H1 (cell line): ENCODE results near the gene LAX1.

ENCODE experiments used
- CHD2 ChIP-seq: IDR thresholded peaks from 2 replicates; pipeline ENCODE4 v1.6.1; 2012; ENCODE audit warnings: low read length, improper control_type of control experiment
- CTBP2 ChIP-seq: IDR thresholded peaks from 2 replicates; pipeline ENCODE4 v1.7.0; 2011; ENCODE audit warnings: borderline replicate concordance, mild to moderate bottlenecking, moderate library complexity, mixed read lengths, low read length; ENCODE audit not compliant: insufficient read depth, insufficient read length
- POLR2A ChIP-seq, 2 experiments: IDR thresholded peaks; 1 replicate in 1 of 2; 2 replicates in 1 of 2; pipeline ENCODE4 v1.6.1; 2011; ENCODE audit warnings: low read depth in 2 of 2, low read length in 2 of 2, mild to moderate bottlenecking in 2 of 2; ENCODE audit errors: control extremely low read depth in 1 of 2
- TCF12 ChIP-seq: IDR thresholded peaks from 2 replicates; pipeline ENCODE4 v1.6.1; 2011; ENCODE audit warnings: low read depth, mild to moderate bottlenecking, low read length
- TF ChIP-seq, protein P1 (sequence below), 3 experiments: IDR thresholded peaks; 1 replicate in 2 of 3; 2 replicates in 1 of 3; pipeline versions ENCODE4 v1.5.1 to v1.6.1; 2011; ENCODE audit warnings: low read length in 3 of 3, mild to moderate bottlenecking in 3 of 3, inconsistent platforms in 2 of 3, low read depth in 1 of 3, moderate library complexity in 1 of 3; ENCODE audit not compliant: insufficient read depth in 1 of 3; ENCODE audit errors: control extremely low read depth in 1 of 3
- TF ChIP-seq, protein P2 (sequence below): IDR thresholded peaks from 2 replicates; pipeline ENCODE4 v1.6.1; 2011; ENCODE audit warnings: low read length, improper control_type of control experiment

DNA sequence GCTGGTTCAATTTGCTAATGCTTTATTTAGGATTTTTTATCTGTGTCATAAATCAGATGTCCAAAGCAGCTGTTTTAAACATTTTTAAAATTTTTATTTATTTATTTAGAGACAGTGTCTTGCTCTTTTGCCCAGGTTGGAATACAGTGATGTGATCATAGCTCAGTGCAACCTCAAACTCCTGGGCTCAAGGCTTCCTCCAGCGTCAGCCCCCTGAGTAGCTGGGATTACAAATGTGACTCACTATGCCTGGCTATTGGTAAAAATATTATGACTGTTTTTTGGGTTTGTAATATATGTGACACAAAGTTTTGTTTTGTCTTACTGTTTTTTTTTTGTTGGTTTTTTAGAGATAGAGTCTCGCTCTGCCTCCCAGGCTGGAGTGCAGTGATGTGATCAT, 42.2 kb downstream of the LAX1 start:
- TF ChIP-seq POLR2A (IDR thresholded peaks at IDR 0.05; ENCODE audit: control extremely low read depth in 1 of 2, low read depth in 2 of 2, low read length in 2 of 2) (no peak), CHD2 (no peak), TCF12 (no peak), CTBP2 (no peak)
- TF ChIP-seq, protein P1, sequence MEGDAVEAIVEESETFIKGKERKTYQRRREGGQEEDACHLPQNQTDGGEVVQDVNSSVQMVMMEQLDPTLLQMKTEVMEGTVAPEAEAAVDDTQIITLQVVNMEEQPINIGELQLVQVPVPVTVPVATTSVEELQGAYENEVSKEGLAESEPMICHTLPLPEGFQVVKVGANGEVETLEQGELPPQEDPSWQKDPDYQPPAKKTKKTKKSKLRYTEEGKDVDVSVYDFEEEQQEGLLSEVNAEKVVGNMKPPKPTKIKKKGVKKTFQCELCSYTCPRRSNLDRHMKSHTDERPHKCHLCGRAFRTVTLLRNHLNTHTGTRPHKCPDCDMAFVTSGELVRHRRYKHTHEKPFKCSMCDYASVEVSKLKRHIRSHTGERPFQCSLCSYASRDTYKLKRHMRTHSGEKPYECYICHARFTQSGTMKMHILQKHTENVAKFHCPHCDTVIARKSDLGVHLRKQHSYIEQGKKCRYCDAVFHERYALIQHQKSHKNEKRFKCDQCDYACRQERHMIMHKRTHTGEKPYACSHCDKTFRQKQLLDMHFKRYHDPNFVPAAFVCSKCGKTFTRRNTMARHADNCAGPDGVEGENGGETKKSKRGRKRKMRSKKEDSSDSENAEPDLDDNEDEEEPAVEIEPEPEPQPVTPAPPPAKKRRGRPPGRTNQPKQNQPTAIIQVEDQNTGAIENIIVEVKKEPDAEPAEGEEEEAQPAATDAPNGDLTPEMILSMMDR (IDR thresholded peaks at IDR 0.05; ENCODE audit: control extremely low read depth in 1 of 3, insufficient read depth in 1 of 3, low read depth in 1 of 3, low read length in 3 of 3): no peak
- TF ChIP-seq, protein P2, sequence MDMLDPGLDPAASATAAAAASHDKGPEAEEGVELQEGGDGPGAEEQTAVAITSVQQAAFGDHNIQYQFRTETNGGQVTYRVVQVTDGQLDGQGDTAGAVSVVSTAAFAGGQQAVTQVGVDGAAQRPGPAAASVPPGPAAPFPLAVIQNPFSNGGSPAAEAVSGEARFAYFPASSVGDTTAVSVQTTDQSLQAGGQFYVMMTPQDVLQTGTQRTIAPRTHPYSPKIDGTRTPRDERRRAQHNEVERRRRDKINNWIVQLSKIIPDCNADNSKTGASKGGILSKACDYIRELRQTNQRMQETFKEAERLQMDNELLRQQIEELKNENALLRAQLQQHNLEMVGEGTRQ: no peak
